ENCODE measurements around the gene PEMT. TPM values are rescaled to one million over a fixed set of nuclear protein-coding genes. Genes with fewer than 3 reads are reported as not detected.

Gene PEMT
- total RNA-seq, 4 donors from 2014 or later = 17.7 to 24.8 (median 20.6) TPM

DNA sequence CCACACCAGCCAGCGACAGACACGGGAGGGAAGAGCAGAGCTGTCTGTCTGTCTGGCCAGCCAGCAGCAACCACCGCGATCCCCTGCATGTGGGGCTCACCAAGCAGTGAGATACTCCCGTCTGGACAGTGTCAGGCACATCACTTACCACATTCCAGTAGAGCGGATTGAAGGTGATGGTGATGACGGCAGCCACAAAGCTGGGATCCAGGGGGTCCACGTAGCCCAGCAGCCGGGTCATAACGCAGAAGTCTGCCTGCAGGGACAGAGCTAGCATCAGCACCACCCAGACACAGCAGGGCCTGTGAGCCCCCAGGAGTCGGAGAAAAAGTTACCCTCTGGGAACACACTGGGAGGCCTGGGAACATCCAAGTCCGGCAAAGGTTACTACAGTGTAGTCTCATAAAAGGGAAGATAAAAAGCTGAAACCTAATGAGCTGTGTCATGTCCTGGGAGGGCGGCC is 14.7 kb downstream of the PEMT start:
- 86% methylated on average over 13 of the region's 13 CpGs for WGBS
- Histone ChIP-seq H3K4me3 (no peak overlapping the region), H3K27me3 (no peaks in the 10 kb centered on the region), H3K4me1 (no peaks in the 10 kb centered on the region), H3K36me3 (peaks cover 0 to 28% (median 9%) of the 10 kb centered on the region in 4 donors), H3K9me3 (no peaks in the 10 kb centered on the region), H3K27ac (replicated peaks in 1 of 4) (no peak overlapping the region)
- TF ChIP-seq POLR2AphosphoS5 (IDR thresholded peaks at IDR 0.05) (no peak), CTCF (IDR thresholded peaks at IDR 0.05) (no peak), EP300 (IDR thresholded peaks at IDR 0.05) (no peak), POLR2A (IDR thresholded peaks at IDR 0.05; ENCODE audit: low read depth) (no peak)
- intact Hi-C loops (cut with DNase I) = no loop called here
- no peak for DNase-seq (ENCODE audit: extremely low spot score)

DNA sequence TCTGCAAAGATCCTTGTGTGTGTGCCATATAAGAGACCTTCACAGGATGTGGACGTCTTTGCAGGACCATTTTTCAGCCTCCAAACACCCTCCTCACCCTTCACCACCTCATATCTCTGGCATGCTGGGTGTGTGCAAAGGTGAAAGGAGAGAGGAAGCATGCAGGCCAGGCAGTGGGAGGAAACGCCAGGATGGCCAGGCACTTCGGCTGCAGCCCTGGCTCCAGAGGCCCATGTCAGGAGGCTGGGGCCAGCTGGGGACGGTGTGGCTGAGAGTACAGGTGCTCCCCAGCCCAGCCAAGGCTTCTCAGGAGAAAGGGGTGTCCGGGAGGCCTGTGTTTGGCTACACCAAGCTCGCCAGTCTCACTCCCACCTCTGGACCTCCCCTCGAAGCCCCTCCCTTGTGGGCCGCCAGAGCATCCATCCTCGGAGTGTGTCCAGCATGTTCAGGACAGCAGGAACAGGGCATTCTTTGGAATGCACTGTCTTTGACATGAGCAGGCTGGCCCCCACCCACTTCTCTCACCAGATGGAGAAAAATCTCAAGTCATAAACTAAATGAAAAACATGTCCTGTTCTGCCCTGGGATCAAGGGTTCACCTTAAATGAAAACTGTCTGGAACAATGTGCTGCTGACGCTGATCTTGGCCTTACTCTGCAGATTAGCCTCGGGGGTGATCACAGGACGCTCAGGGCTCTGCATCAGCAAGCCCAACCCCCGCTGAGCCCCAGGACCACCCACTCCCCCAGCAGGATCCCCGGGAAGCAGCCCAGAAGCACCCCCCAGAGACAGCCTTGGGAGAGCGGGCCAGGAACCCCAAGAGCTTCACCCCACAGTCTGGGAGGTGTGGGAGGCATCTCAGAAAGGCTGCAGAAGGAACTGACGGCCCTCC is 15.9 kb downstream of the PEMT start:
- H3K36me3 ChIP-seq = peaks cover 0 to 28% (median 9%) of the 10 kb centered on the region in 4 donors
- no peak overlapping the region for H3K4me3 ChIP-seq
- TF ChIP-seq POLR2AphosphoS5 (IDR thresholded peaks at IDR 0.05) (no peak), CTCF (IDR thresholded peaks at IDR 0.05) (no peak), POLR2A (IDR thresholded peaks at IDR 0.05; ENCODE audit: low read depth) (no peak), EP300 (IDR thresholded peaks at IDR 0.05) (no peak)
- 80% methylated on average over 15 of the region's 16 CpGs for WGBS
- intact Hi-C loops (cut with DNase I) = no loop called here
- no peak overlapping the region for H3K27ac ChIP-seq (replicated peaks in 1 of 4)
- H3K27me3 ChIP-seq = no peaks in the 10 kb centered on the region
- peaks cover 0 to under 1% (median 0%) of the 10 kb centered on the region in 4 donors for H3K4me1 ChIP-seq
- H3K9me3 ChIP-seq = no peaks in the 10 kb centered on the region
- no peak for DNase-seq (ENCODE audit: extremely low spot score)

GRCh38 chr17:17573912-17574311 is 17.6 kb downstream of the PEMT start:
- no peak for DNase-seq (ENCODE audit: extremely low spot score)
- Histone ChIP-seq H3K36me3 (peaks cover 0 to 28% (median 9%) of the 10 kb centered on the region in 4 donors), H3K27ac (replicated peaks in 1 of 4) (no peak overlapping the region), H3K27me3 (no peaks in the 10 kb centered on the region), H3K4me1 (peaks cover 0 to 13% (median 0%) of the 10 kb centered on the region in 4 donors), H3K9me3 (no peaks in the 10 kb centered on the region), H3K4me3 (no peak overlapping the region)
- intact Hi-C loops (cut with DNase I) = loop anchor here (5.0 kb wide), 1 partner anchor 217 kb away; no protein-coding TSS in a partner anchor
- TF ChIP-seq POLR2AphosphoS5 (IDR thresholded peaks at IDR 0.05) (no peak), POLR2A (IDR thresholded peaks at IDR 0.05; ENCODE audit: low read depth) (no peak), CTCF (IDR thresholded peaks at IDR 0.05) (no peak)
- WGBS = 80% methylated on average over 7 of the region's 7 CpGs

DNA sequence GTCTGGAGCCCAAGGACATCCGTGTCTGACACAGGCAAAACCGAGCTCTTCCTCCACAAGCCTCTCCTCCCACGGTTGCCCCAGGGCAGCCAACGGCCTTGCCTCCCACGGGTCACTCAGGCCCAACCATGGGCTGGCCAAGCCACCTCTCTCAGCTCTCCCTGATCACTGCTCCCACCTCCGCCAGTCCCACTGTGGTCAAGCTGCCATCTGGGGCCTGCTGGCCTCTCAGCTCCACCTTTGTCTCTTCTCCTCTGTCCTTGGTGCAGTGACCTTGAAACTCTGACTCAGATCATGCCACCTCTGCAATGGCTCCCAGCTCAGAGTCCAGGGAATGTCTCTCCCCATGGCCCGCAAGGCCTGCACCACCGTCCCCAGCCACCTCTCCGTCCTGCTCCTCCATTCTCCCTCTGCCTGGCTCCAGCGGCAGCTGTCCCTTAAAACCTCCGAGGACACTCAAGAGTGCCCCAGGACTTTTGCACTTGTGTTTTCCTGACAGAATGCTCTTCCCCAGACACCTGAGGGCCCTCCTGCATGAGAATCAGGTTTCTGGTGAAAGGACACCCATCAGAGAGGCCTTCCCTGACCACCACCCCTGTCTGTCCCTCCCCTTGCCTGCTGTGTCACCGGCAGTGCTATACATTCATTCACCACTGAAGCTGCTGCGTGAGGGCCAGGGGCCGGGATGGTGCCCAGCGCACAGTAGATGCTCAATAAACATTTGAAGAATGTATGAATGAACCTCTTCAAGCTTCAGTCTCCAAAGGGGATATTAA is 19.3 kb downstream of the PEMT start:
- DNase-seq (ENCODE audit: extremely low spot score) = no peak
- intact Hi-C loops (cut with DNase I) = loop anchor here (5.0 kb wide), 1 partner anchor 215 kb away; no protein-coding TSS in a partner anchor
- TF ChIP-seq POLR2AphosphoS5 (IDR thresholded peaks at IDR 0.05) (no peak), EP300 (IDR thresholded peaks at IDR 0.05) (no peak), CTCF (IDR thresholded peaks at IDR 0.05) (no peak), POLR2A (IDR thresholded peaks at IDR 0.05; ENCODE audit: low read depth) (no peak)
- H3K9me3 ChIP-seq = no peaks in the 10 kb centered on the region
- H3K27ac ChIP-seq (replicated peaks in 1 of 4) = no peak overlapping the region
- H3K36me3 ChIP-seq = peaks cover 0 to 27% (median 9%) of the 10 kb centered on the region in 4 donors
- H3K4me3 ChIP-seq = no peak overlapping the region
- peaks cover 9 to 27% (median 13%) of the 10 kb centered on the region in 4 donors for H3K4me1 ChIP-seq
- H3K27me3 ChIP-seq = no peaks in the 10 kb centered on the region
- 80% methylated on average over 15 of the region's 15 CpGs for WGBS

All from esophagus muscularis mucosa (tissue), 4 donors.